Activated CD8-positive, alpha-beta memory T cell treated with anti-CD3 and anti-CD28 coated beads for 36 hours (primary cell): ENCODE data around the gene FOXRED2. TPM values are rescaled to one million over a fixed set of nuclear protein-coding genes. Genes with fewer than 3 reads are reported as not detected.
"Not testable (repeated sequence)": the region's sequence is repeated elsewhere in the genome, so short reads cannot be mapped to it uniquely, and the experiment has no call there.

Source experiments
- CTCF ChIA-PET: fragments of 350-600 bp; sonication (Branson Sonifier 250); formaldehyde crosslinking; loops from one replicate; lab custom pipeline; 2021; ENCODE audit warnings: antibody characterized with exemption; lab: Charles Lee
- POLR2A ChIA-PET: fragments of 350-600 bp; sonication (Branson Sonifier 250); formaldehyde crosslinking; loops from one replicate; lab custom pipeline; 2021; ENCODE audit warnings: antibody characterized with exemption; lab: Charles Lee
- total RNA-seq, 2 experiments: library from RNA; stranded (reverse); gene quantifications; one replicate each; pipeline ENCODE4 v1.2.3, GENCODE V29; 2021

Gene FOXRED2
- total RNA-seq, 2 experiments from 2014 or later: 25.3 to 26.3 TPM

GRCh38 chr22:36461665-36462649 is 44.9 kb downstream of the FOXRED2 start:
- ChIA-PET POLR2A (interaction anchor here (0.5 kb wide), 1 partner anchor 508 kb away, joined by 9 read pairs; no protein-coding TSS in a partner anchor), CTCF (interaction anchor here (0.8 kb wide), 1 partner anchor 15 kb away, joined by 3 read pairs; no protein-coding TSS in a partner anchor)

GRCh38 chr22:36460202-36460601 is 46.6 kb downstream of the FOXRED2 start:
- CTCF ChIA-PET: no interaction called here
- POLR2A ChIA-PET: no interaction called here

- CTCF ChIA-PET: interaction anchor here (1.1 to 1.9 kb wide), 3 partner anchors 13 to 157 kb away, joined by 4 to 5 read pairs (median 4); partner anchors contain the start of gene TXN2
- POLR2A ChIA-PET: interaction anchor here (0.9 kb wide), 1 partner anchor 70 kb away, joined by 3 read pairs; the partner anchor contains the start of gene MYH9
Measured at GRCh38 chr22:36457688-36458450, 49.0 kb downstream of the FOXRED2 start.

GRCh38 chr22:36456464-36456845 is 50.4 kb downstream of the FOXRED2 start:
- POLR2A ChIA-PET: no interaction called here

GRCh38 chr22:36455571-36456463 is 51.0 kb downstream of the FOXRED2 start:
- ChIA-PET POLR2A (no interaction called here), CTCF (interaction anchor here (0.7 to 3.7 kb wide), 7 partner anchors 12 to 1104 kb away, joined by 3 to 17 read pairs (median 3); no protein-coding TSS in a partner anchor)

More at GRCh38 chr22:36456464-36456845, 50.4 kb downstream of the FOXRED2 start:
- CTCF ChIA-PET: interaction anchor here (0.7 to 3.7 kb wide), 4 partner anchors 12 to 1104 kb away, joined by 3 to 17 read pairs (median 5); no protein-coding TSS in a partner anchor

- ChIA-PET POLR2A (interaction anchor here (0.6 to 1.2 kb wide), 6 partner anchors 12 to 353 kb away, joined by 3 to 8 read pairs (median 4); partner anchors contain the start of gene MYH9), CTCF (interaction anchor here (0.6 to 3.7 kb wide), 7 partner anchors 12 to 116 kb away, joined by 3 to 17 read pairs (median 3); partner anchors contain the start of gene MYH9)
Measured at GRCh38 chr22:36454916-36455570, 51.8 kb downstream of the FOXRED2 start.

GRCh38 chr22:36453855-36454378 is 52.9 kb downstream of the FOXRED2 start:
- ChIA-PET POLR2A (interaction anchor here (0.7 to 1.2 kb wide), 3 partner anchors 21 to 89 kb away, joined by 3 to 4 read pairs (median 4); no protein-coding TSS in a partner anchor), CTCF (interaction anchor here (1.0 to 3.7 kb wide), 3 partner anchors 16 to 115 kb away, joined by 3 to 17 read pairs (median 3); partner anchors contain the start of gene MYH9)

GRCh38 chr22:36452978-36453607 is 53.7 kb downstream of the FOXRED2 start:
- CTCF ChIA-PET: interaction anchor here (3.7 kb wide), 1 partner anchor 17 kb away, joined by 17 read pairs; no protein-coding TSS in a partner anchor

GRCh38 chr22:36452250-36452977 is 54.4 kb downstream of the FOXRED2 start:
- POLR2A ChIA-PET: interaction anchor here (0.6 to 0.9 kb wide), 3 partner anchors 9 to 119 kb away, joined by 3 to 9 read pairs (median 3); no protein-coding TSS in a partner anchor
- CTCF ChIA-PET: interaction anchor here (0.7 to 1.2 kb wide), 5 partner anchors 17 to 104 kb away, joined by 3 to 5 read pairs (median 3); no protein-coding TSS in a partner anchor

More at GRCh38 chr22:36452978-36453607, 53.7 kb downstream of the FOXRED2 start:
- POLR2A ChIA-PET: not testable (repeated sequence)

- CTCF ChIA-PET: interaction anchor here (1.2 to 2.3 kb wide), 2 partner anchors 20 to 150 kb away, joined by 5 to 6 read pairs; no protein-coding TSS in a partner anchor
- POLR2A ChIA-PET: not testable (repeated sequence)
Measured at GRCh38 chr22:36450923-36451322, 55.9 kb downstream of the FOXRED2 start.

GRCh38 chr22:36449596-36450175 is 57.2 kb downstream of the FOXRED2 start:
- POLR2A ChIA-PET: no interaction called here
- CTCF ChIA-PET: interaction anchor here (2.3 kb wide), 1 partner anchor 149 kb away, joined by 6 read pairs; no protein-coding TSS in a partner anchor

- CTCF ChIA-PET: interaction anchor here (1.3 kb wide), 1 partner anchor 22 kb away, joined by 3 read pairs; no protein-coding TSS in a partner anchor
- POLR2A ChIA-PET: no interaction called here
Measured at GRCh38 chr22:36447632-36448031, 59.2 kb downstream of the FOXRED2 start.

GRCh38 chr22:36445158-36445668 is 61.6 kb downstream of the FOXRED2 start:
- CTCF ChIA-PET: interaction anchor here (0.6 to 1.4 kb wide), 2 partner anchors 26 to 1331 kb away, joined by 3 to 4 read pairs; no protein-coding TSS in a partner anchor
- POLR2A ChIA-PET: no interaction called here

- CTCF ChIA-PET: interaction anchor here (1.3 kb wide), 1 partner anchor 19 kb away, joined by 4 read pairs; no protein-coding TSS in a partner anchor
- POLR2A ChIA-PET: interaction anchor here (0.5 kb wide), 2 partner anchors 9 to 11 kb away, joined by 3 to 4 read pairs; no protein-coding TSS in a partner anchor
Measured at GRCh38 chr22:36443198-36443770, 63.6 kb downstream of the FOXRED2 start.
